ENCODE measurements around the gene PIH1D1. TPM values are rescaled to one million over a fixed set of nuclear protein-coding genes. Genes with fewer than 3 reads are reported as not detected.

The PIH1D1 gene
- total and polyA plus RNA-seq, 2 of the 13 experiments (the other 11 are each of a cell fraction or from before 2014, with no cell fraction given): 110 to 137 TPM

- TF ChIP-seq WIZ (CRISPR knock-in tag; IDR thresholded peaks at IDR 0.05): 0 out of 2 replicates have a peak, but pooled peaks have one; percentile 59
- no peak for TF ChIP-seq ZC3H4 (CRISPR knock-in tag; IDR thresholded peaks at IDR 0.05; ENCODE audit: borderline replicate concordance)
- peak; percentile 96 for TF ChIP-seq ZNF605 (CRISPR knock-in tag; IDR thresholded peaks at IDR 0.05)
- TF ChIP-seq NFIC (IDR thresholded peaks at IDR 0.05; ENCODE audit: low read length): peak; percentile 31; the same call in 1 of the 2 replicates
- TF ChIP-seq RBFOX2 (IDR thresholded peaks at IDR 0.05; ENCODE audit: low read depth, low read length): peak; percentile 99
- no peak for TF ChIP-seq ZMAT5 (CRISPR knock-in tag; IDR thresholded peaks at IDR 0.05; ENCODE audit: borderline replicate concordance, low read depth)
- TF ChIP-seq CREB1 (IDR thresholded peaks at IDR 0.05): peak; percentile 91
- TF ChIP-seq CREB1 (CRISPR knock-in tag; IDR thresholded peaks at IDR 0.05): peak; percentile 99
- TF ChIP-seq KLF13 (CRISPR knock-in tag; IDR thresholded peaks at IDR 0.05): no peak
- no peak for TF ChIP-seq CBX5 (CRISPR knock-in tag; IDR thresholded peaks at IDR 0.05; ENCODE audit: borderline replicate concordance)
- no peak; the same call in 1 of the 2 replicates for TF ChIP-seq ZNF7 (CRISPR knock-in tag; IDR thresholded peaks at IDR 0.05)
- TF ChIP-seq ZZZ3 (CRISPR knock-in tag; IDR thresholded peaks at IDR 0.05; ENCODE audit: borderline replicate concordance): peak; percentile 73; the same call in 1 of the 2 replicates
- peak; percentile 73 for TF ChIP-seq MED1 (CRISPR knock-in tag; IDR thresholded peaks at IDR 0.05)
- TF ChIP-seq NR2F1 (CRISPR knock-in tag; IDR thresholded peaks at IDR 0.05): no peak
- TF ChIP-seq HNRNPUL1 (IDR thresholded peaks at IDR 0.05; ENCODE audit: low read depth, low read length): no peak
- peak; percentile 98 for TF ChIP-seq NFYC (CRISPR knock-in tag; IDR thresholded peaks at IDR 0.05)
- peak; percentile 99 for TF ChIP-seq YY1 (IDR thresholded peaks at IDR 0.05; ENCODE audit: insufficient read depth, insufficient replicate concordance, low read depth, low read length)
- no peak for TF ChIP-seq ZNF260 (CRISPR knock-in tag; IDR thresholded peaks at IDR 0.05; ENCODE audit: borderline replicate concordance, low read depth)
- peak; percentile 61 for TF ChIP-seq FOXA3 (CRISPR knock-in tag; IDR thresholded peaks at IDR 0.05)
- TF ChIP-seq ARID5B (CRISPR knock-in tag; IDR thresholded peaks at IDR 0.05): no peak
- TF ChIP-seq MAF1 (CRISPR knock-in tag; IDR thresholded peaks at IDR 0.05; ENCODE audit: borderline replicate concordance): peak; percentile 85; the same call in 1 of the 2 replicates
- TF ChIP-seq ELF3 (CRISPR knock-in tag; IDR thresholded peaks at IDR 0.05): peak; percentile 70; the same call in 1 of the 2 replicates
- TF ChIP-seq E2F1 (CRISPR knock-in tag; IDR thresholded peaks at IDR 0.05): peak; percentile 80
- peak; percentile 81 for TF ChIP-seq SATB2 (CRISPR knock-in tag; IDR thresholded peaks at IDR 0.05)
Observed at GRCh38 chr19:49487277-49488045, 35.8 kb upstream of the PIH1D1 start, which contains the start of gene RPL13A (continued).
